IMR-90 (cell line): ENCODE data around the gene CCT3. TPM values are rescaled to one million over a fixed set of nuclear protein-coding genes. Genes with fewer than 3 reads are reported as not detected.

Experiments
- ATAC-seq: fragments of 200-7000 bp; cut with Tn5 transposase; 2 replicates; pipeline ENCODE4 v1.9.1; 2020; ENCODE audit warnings: low read depth, mild to moderate bottlenecking, moderate library complexity
- BruUV-seq: library from RNA; stranded (reverse); fragments of 400-500 nt; replicated peaks from 2 replicates; lab custom pipeline; 2021; lab: Mats Ljungman, UMichigan
- CTCF ChIA-PET: fragments of 300-600 bp; formaldehyde crosslinking; extraction: SDS; loops from one replicate; lab custom pipeline; 2021; ENCODE audit warnings: antibody characterized with exemption; lab: Yijun Ruan, JAX
- POLR2A ChIA-PET: fragments of 300-600 bp; sonication (Branson Sonifier 250); formaldehyde crosslinking; loops from one replicate; lab custom pipeline; 2022; ENCODE audit warnings: antibody characterized with exemption; ENCODE audit not compliant: unreplicated experiment; lab: Charles Lee
- DNase-seq: peaks from one replicate; pipeline ENCODE4 v3.0.0; 2013
- H2AFZ ChIP-seq: replicated peaks from 2 replicates; pipeline ENCODE3; 2013; ENCODE audit warnings: low read length, mild to moderate bottlenecking; ENCODE audit not compliant: poor library complexity
- H2AK5ac ChIP-seq: 2 replicates; pipeline ENCODE4 v1.6.1; 2013; ENCODE audit warnings: low read depth, low read length, inconsistent platforms
- H2AK9ac ChIP-seq: replicated peaks from 2 replicates; pipeline ENCODE3; 2013; ENCODE audit warnings: mild to moderate bottlenecking, low read depth, low read length, moderate library complexity; ENCODE audit not compliant: poor library complexity
- H2BK120ac ChIP-seq: 2 replicates; pipeline ENCODE4 v1.6.1; 2013; ENCODE audit warnings: low read depth, low read length, inconsistent platforms
- H2BK15ac ChIP-seq: 3 replicates; pipeline ENCODE4 v1.6.1; 2013; ENCODE audit warnings: low read depth, low read length, inconsistent platforms
- H2BK20ac ChIP-seq: 2 replicates; pipeline ENCODE4 v1.6.1; 2013; ENCODE audit warnings: low read depth, mild to moderate bottlenecking, inconsistent platforms, low read length, moderate library complexity
- H2BK5ac ChIP-seq: 2 replicates; pipeline ENCODE4 v1.6.1; 2013; ENCODE audit warnings: mild to moderate bottlenecking, low read depth, low read length, inconsistent platforms; ENCODE audit not compliant: poor library complexity, severe bottlenecking
- H3K14ac ChIP-seq: replicated peaks from 2 replicates; pipeline ENCODE4 v1.6.1; 2013; ENCODE audit warnings: low read depth, low read length, inconsistent platforms
- H3K18ac ChIP-seq: 2 replicates; pipeline ENCODE4 v1.6.1; 2013; ENCODE audit warnings: low read depth, low read length, control low read depth
- H3K23ac ChIP-seq: 2 replicates; pipeline ENCODE4 v1.6.1; 2013; ENCODE audit warnings: low read depth, low read length, inconsistent platforms
- H3K27ac ChIP-seq: 2 replicates; pipeline ENCODE4 v1.5.1; 2013; ENCODE audit warnings: mild to moderate bottlenecking, control low read depth, low read length; ENCODE audit not compliant: insufficient read depth
- H3K27me3 ChIP-seq: 2 replicates; pipeline ENCODE4 v1.6.1; 2013; ENCODE audit warnings: low read length; ENCODE audit not compliant: control insufficient read depth, insufficient read depth
- H3K36me3 ChIP-seq: 2 replicates; pipeline ENCODE4 v1.6.1; 2013; ENCODE audit warnings: low read length, mixed read lengths; ENCODE audit not compliant: control insufficient read depth, insufficient read depth
- H3K4ac ChIP-seq: 2 replicates; pipeline ENCODE4 v1.6.1; 2013; ENCODE audit warnings: low read depth, low read length, inconsistent platforms
- H3K4me1 ChIP-seq: 2 replicates; pipeline ENCODE4 v1.6.1; 2013; ENCODE audit warnings: low read length, mixed read lengths; ENCODE audit not compliant: control insufficient read depth, insufficient read depth
- H3K4me2 ChIP-seq: 2 replicates; pipeline ENCODE4 v1.6.1; 2013; ENCODE audit warnings: low read depth, mild to moderate bottlenecking, control low read depth, low read length, moderate library complexity
- H3K4me3 ChIP-seq: 2 replicates; pipeline ENCODE4 v1.5.1; 2013; ENCODE audit warnings: low read depth, mild to moderate bottlenecking, control low read depth, low read length, moderate library complexity; ENCODE audit not compliant: insufficient read depth
- H3K56ac ChIP-seq: 2 replicates; pipeline ENCODE4 v1.6.1; 2013; ENCODE audit warnings: low read length, inconsistent platforms; ENCODE audit not compliant: insufficient read depth; ENCODE audit errors: extremely low read depth
- H3K79me1 ChIP-seq, 2 experiments: 2 replicates each; pipeline ENCODE4 v1.6.1; 2013; ENCODE audit warnings: low read length in 2 of 2, inconsistent platforms in 1 of 2, low read depth in 1 of 2
- H3K9ac ChIP-seq: 2 replicates; pipeline ENCODE4 v1.6.1; 2013; ENCODE audit warnings: low read depth, low read length, control low read depth
- H3K9me1 ChIP-seq: 2 replicates; pipeline ENCODE4 v1.6.1; 2013; ENCODE audit warnings: low read length, inconsistent platforms; ENCODE audit not compliant: insufficient read depth
- H3K9me3 ChIP-seq: 2 replicates; pipeline ENCODE4 v1.6.1; 2013; ENCODE audit warnings: low read length; ENCODE audit not compliant: control insufficient read depth, insufficient read depth
- H4K20me1 ChIP-seq: 2 replicates; pipeline ENCODE4 v1.6.1; 2013; ENCODE audit warnings: low read length, inconsistent platforms; ENCODE audit not compliant: insufficient read depth
- H4K5ac ChIP-seq: 2 replicates; pipeline ENCODE4 v1.6.1; 2013; ENCODE audit warnings: mild to moderate bottlenecking, low read depth, low read length, control low read depth
- H4K8ac ChIP-seq, 2 experiments: 2 replicates each; pipeline ENCODE4 v1.6.1; 2013; ENCODE audit warnings: low read depth in 2 of 2, low read length in 2 of 2, control low read depth in 1 of 2, inconsistent platforms in 1 of 2
- H4K91ac ChIP-seq: 2 replicates; pipeline ENCODE4 v1.6.1; 2013; ENCODE audit warnings: low read depth, low read length, inconsistent platforms; ENCODE audit not compliant: insufficient read depth
- CEBPB ChIP-seq: IDR thresholded peaks from 2 replicates; pipeline ENCODE4 v1.6.1; 2012; ENCODE audit warnings: low read depth, low read length, improper control_type of control experiment
- CHD1 ChIP-seq: IDR thresholded peaks from 2 replicates; pipeline ENCODE4 v1.6.1; 2012; ENCODE audit warnings: low read depth, low read length, improper control_type of control experiment
- MAFK ChIP-seq: IDR thresholded peaks from 2 replicates; pipeline ENCODE4 v1.6.1; 2012; ENCODE audit warnings: low read depth, low read length, improper control_type of control experiment
- MXI1 ChIP-seq: IDR thresholded peaks from 2 replicates; pipeline ENCODE4 v1.6.1; 2012; ENCODE audit warnings: low read depth, mild to moderate bottlenecking, low read length, moderate library complexity, borderline replicate concordance
- RAD21 ChIP-seq: IDR thresholded peaks from 2 replicates; pipeline ENCODE4 v1.6.1; 2012; ENCODE audit warnings: low read length, improper control_type of control experiment
- RFX5 ChIP-seq: IDR thresholded peaks from 2 replicates; pipeline ENCODE4 v1.8.0; 2012; ENCODE audit warnings: low read depth, mild to moderate bottlenecking, low read length, moderate library complexity
- WGBS, 2 experiments: methylation state at CpG; one replicate each; pipeline versions ENCODE4 v1.1.5 to v1.1.7; 2013; ENCODE audit warnings: missing lambda C conversion rate in 2 of 2; ENCODE audit not compliant: insufficient read length in 1 of 2; ENCODE audit errors: extremely low coverage in 2 of 2; 5-methylcytosine and 5-hydroxymethylcytosine counted together
- dilution Hi-C: fragments of 300-500 bp; cut with HindIII; formaldehyde crosslinking; loops from one replicate; pipeline ENCODE4 v1.14.3; 2018; ENCODE audit warnings: low sequenced_read_pairs; ENCODE audit not compliant: unreplicated experiment
- in situ Hi-C: fragments of 300-500 bp; cut with MboI; formaldehyde crosslinking; loops from 3 replicates; pipeline ENCODE4 v1.14.3; 2019; ENCODE audit warnings: low sequenced_read_pairs, inconsistent platforms, mixed read lengths
- intact Hi-C: fragments of 100-400 bp; cut with micrococcal nuclease; formaldehyde crosslinking; loops from 2 replicates; pipeline ENCODE4 v1.10.0; 2022
- polyA plus RNA-seq, 3 experiments: library from polyadenylated mRNA; depleted of rRNA; stranded (reverse); fragments of >200 nt; gene quantifications; 2 replicates each; pipeline ENCODE4 v1.2.3, GENCODE V29; 2012; ENCODE audit warnings: low replicate concordance in 1 of 3
- total RNA-seq: library from RNA; depleted of rRNA; stranded (reverse); fragments of >200 nt; gene quantifications from 2 replicates; pipeline ENCODE4 v1.2.3, GENCODE V29; 2012

Gene CCT3
- total and polyA plus RNA-seq, 2 of the 4 experiments (the other 2 are of a cell fraction): 313 to 595 TPM

GRCh38 chr1:156379420-156380165, 41.5 kb upstream of the CCT3 start (continued):
- TF ChIP-seq MXI1: no peak

DNA sequence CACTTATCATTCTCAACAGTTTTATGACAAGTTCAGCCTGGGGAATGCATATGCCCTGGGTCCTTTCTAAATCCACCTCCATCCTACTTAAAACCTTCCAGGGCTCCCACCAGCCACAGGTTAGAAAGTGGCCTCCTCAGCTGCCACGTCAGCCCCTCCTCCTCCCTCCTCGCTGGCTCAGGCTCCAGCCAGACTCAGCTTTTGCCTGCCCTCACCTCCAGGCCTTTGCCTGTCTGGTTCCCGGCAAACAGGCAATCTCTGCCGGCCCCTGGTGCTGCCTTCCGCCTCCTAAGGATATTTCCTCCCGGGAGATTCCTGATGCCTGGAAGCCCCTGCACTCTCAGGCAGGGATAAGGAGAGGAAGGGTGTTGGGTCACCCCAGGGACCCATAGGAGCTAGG, 40.5 kb upstream of the CCT3 start:
- Histone ChIP-seq H2AK9ac (no peak overlapping the region), H3K4me2 (no peak overlapping the region), H3K18ac (no peak overlapping the region), H3K4me3 (no peak overlapping the region), H3K4me1 (no peaks in the 10 kb centered on the region), H3K36me3 (no peaks in the 10 kb centered on the region), H4K91ac (no peak overlapping the region), H4K5ac (no peak overlapping the region), H3K27me3 (peaks cover 14% of the 10 kb centered on the region), H2BK5ac (no peak overlapping the region), H2AFZ (no peak overlapping the region), H2BK20ac (no peak overlapping the region), H3K56ac (no peak overlapping the region), H4K8ac (no peak overlapping the region), H2BK15ac (no peak overlapping the region), H3K23ac (no peak overlapping the region), H3K9me3 (no peaks in the 10 kb centered on the region), H3K9me1 (no peaks in the 10 kb centered on the region), H3K4ac (no peak overlapping the region), H3K9ac (no peak overlapping the region), H4K20me1 (no peaks in the 10 kb centered on the region), H3K14ac (no peak overlapping the region), H2BK120ac (no peak overlapping the region), H2AK5ac (no peak overlapping the region), H3K79me1 (no peaks in the 10 kb centered on the region), H3K27ac (no peak overlapping the region)
- DNase-seq: no peak
- TF ChIP-seq MXI1: no peak
- TF ChIP-seq CEBPB: no peak
- TF ChIP-seq CHD1: no peak
- no peak for TF ChIP-seq RFX5
- TF ChIP-seq RAD21: no peak
- no peak for TF ChIP-seq MAFK
- POLR2A ChIA-PET: no interaction called here
- BruUV-seq: no TSS peak
- no peak for ATAC-seq
- intact Hi-C loops: no loop called here
- WGBS, 2 experiments: no CpG with 5 or more reads among the region's 6 CpGs
- dilution Hi-C loops: no loop called here
- in situ Hi-C loops: no loop called here
- CTCF ChIA-PET: interaction anchor here (1.0 to 1.8 kb wide), 2 partner anchors 32 to 67 kb away, joined by 4 to 7 read pairs; no protein-coding TSS in a partner anchor
